ENCODE results near the gene MYL3. TPM values are rescaled to one million over a fixed set of nuclear protein-coding genes. Genes with fewer than 3 reads are reported as not detected.

The MYL3 gene
- total and polyA plus RNA-seq, 4 donors, result 2.2 to 5.8 (median 2.3) TPM

GRCh38 chr3:46860810-46861604 is 2.2 kb downstream of the MYL3 start:
- Histone ChIP-seq H3K27ac (ENCODE audit: low read depth, low read length) (no peak overlapping the region), H3K9me3 (ENCODE audit: control insufficient read depth, insufficient read depth, low read length) (no peaks in the 10 kb centered on the region), H3K4me3 (ENCODE audit: low read depth, low read length) (no peak overlapping the region), H3K36me3 (ENCODE audit: control insufficient read depth, insufficient read depth, low read length) (no peaks in the 10 kb centered on the region), H3K27me3 (ENCODE audit: control insufficient read depth, insufficient read depth, low read length) (peaks cover 3% of the 10 kb centered on the region), H3K4me1 (ENCODE audit: control insufficient read depth, insufficient read depth, low read length) (peaks cover 20% of the 10 kb centered on the region)
- DNase-seq (ENCODE audit: low read depth in 4 of 6, low spot score in 6 of 6), result no peak
- 94% methylated on average over 7 of the region's 10 CpGs for WGBS (ENCODE audit: insufficient coverage)

GRCh38 chr3:46860017-46860809 is 3.0 kb downstream of the MYL3 start:
- DNase-seq (ENCODE audit: low read depth in 4 of 6, low spot score in 6 of 6), result no peak
- Histone ChIP-seq H3K9me3 (ENCODE audit: control insufficient read depth, insufficient read depth, low read length) (no peaks in the 10 kb centered on the region), H3K4me1 (ENCODE audit: control insufficient read depth, insufficient read depth, low read length) (peaks cover 15% of the 10 kb centered on the region), H3K4me3 (ENCODE audit: low read depth, low read length) (no peak overlapping the region), H3K27me3 (ENCODE audit: control insufficient read depth, insufficient read depth, low read length) (peaks cover 3% of the 10 kb centered on the region), H3K36me3 (ENCODE audit: control insufficient read depth, insufficient read depth, low read length) (no peaks in the 10 kb centered on the region), H3K27ac (ENCODE audit: low read depth, low read length) (no peak overlapping the region)
- 86% methylated on average over 19 of the region's 19 CpGs for WGBS (ENCODE audit: insufficient coverage)

GRCh38 chr3:46859001-46859710 is 4.1 kb downstream of the MYL3 start:
- Histone ChIP-seq H3K4me1 (ENCODE audit: control insufficient read depth, insufficient read depth, low read length) (peaks cover 5% of the 10 kb centered on the region), H3K27me3 (ENCODE audit: control insufficient read depth, insufficient read depth, low read length) (peaks cover 3% of the 10 kb centered on the region), H3K4me3 (ENCODE audit: low read depth, low read length) (no peak overlapping the region), H3K36me3 (ENCODE audit: control insufficient read depth, insufficient read depth, low read length) (no peaks in the 10 kb centered on the region), H3K27ac (ENCODE audit: low read depth, low read length) (no peak overlapping the region), H3K9me3 (ENCODE audit: control insufficient read depth, insufficient read depth, low read length) (no peaks in the 10 kb centered on the region)
- WGBS (ENCODE audit: insufficient coverage), result 66% methylated on average over 10 of the region's 11 CpGs
- DNase-seq (ENCODE audit: low read depth in 4 of 6, low spot score in 6 of 6), result no peak

- no peaks in the 10 kb centered on the region for H3K9me3 ChIP-seq (ENCODE audit: control insufficient read depth, insufficient read depth, low read length)
- DNase-seq (ENCODE audit: low read depth in 4 of 6, low spot score in 6 of 6), result no peak
- H3K27ac ChIP-seq (ENCODE audit: low read depth, low read length), result no peak overlapping the region
- WGBS (ENCODE audit: insufficient coverage), result 88% methylated on average over 3 of the region's 6 CpGs
- no peaks in the 10 kb centered on the region for H3K36me3 ChIP-seq (ENCODE audit: control insufficient read depth, insufficient read depth, low read length)
- H3K4me3 ChIP-seq (ENCODE audit: low read depth, low read length), result no peak overlapping the region
- H3K4me1 ChIP-seq (ENCODE audit: control insufficient read depth, insufficient read depth, low read length), result peaks cover 4% of the 10 kb centered on the region
- H3K27me3 ChIP-seq (ENCODE audit: control insufficient read depth, insufficient read depth, low read length), result peaks cover 3% of the 10 kb centered on the region
Measured at GRCh38 chr3:46858456-46858855, 4.8 kb downstream of the MYL3 start.

- H3K36me3 ChIP-seq (ENCODE audit: control insufficient read depth, insufficient read depth, low read length), result no peaks in the 10 kb centered on the region
- 69% methylated on average over 10 of the region's 10 CpGs for WGBS (ENCODE audit: insufficient coverage)
- DNase-seq (ENCODE audit: low read depth in 4 of 6, low spot score in 6 of 6), result no peak
Measured at GRCh38 chr3:46857485-46858341, 5.5 kb downstream of the MYL3 start.

GRCh38 chr3:46856576-46857471 is 6.4 kb downstream of the MYL3 start:
- Histone ChIP-seq H3K27ac (ENCODE audit: low read depth, low read length) (no peak overlapping the region), H3K4me1 (ENCODE audit: control insufficient read depth, insufficient read depth, low read length) (peaks cover 4% of the 10 kb centered on the region), H3K9me3 (ENCODE audit: control insufficient read depth, insufficient read depth, low read length) (no peaks in the 10 kb centered on the region), H3K4me3 (ENCODE audit: low read depth, low read length) (no peak overlapping the region), H3K36me3 (ENCODE audit: control insufficient read depth, insufficient read depth, low read length) (no peaks in the 10 kb centered on the region), H3K27me3 (ENCODE audit: control insufficient read depth, insufficient read depth, low read length) (peaks cover 3% of the 10 kb centered on the region)
- DNase-seq (ENCODE audit: low read depth in 4 of 6, low spot score in 6 of 6), result no peak
- WGBS (ENCODE audit: insufficient coverage), result 84% methylated on average over 15 of the region's 17 CpGs

More at GRCh38 chr3:46857485-46858341, 5.5 kb downstream of the MYL3 start:
- Histone ChIP-seq H3K9me3 (ENCODE audit: control insufficient read depth, insufficient read depth, low read length) (no peaks in the 10 kb centered on the region), H3K27ac (ENCODE audit: low read depth, low read length) (no peak overlapping the region), H3K27me3 (ENCODE audit: control insufficient read depth, insufficient read depth, low read length) (peaks cover 3% of the 10 kb centered on the region), H3K4me1 (ENCODE audit: control insufficient read depth, insufficient read depth, low read length) (peaks cover 4% of the 10 kb centered on the region), H3K4me3 (ENCODE audit: low read depth, low read length) (no peak overlapping the region)

DNA sequence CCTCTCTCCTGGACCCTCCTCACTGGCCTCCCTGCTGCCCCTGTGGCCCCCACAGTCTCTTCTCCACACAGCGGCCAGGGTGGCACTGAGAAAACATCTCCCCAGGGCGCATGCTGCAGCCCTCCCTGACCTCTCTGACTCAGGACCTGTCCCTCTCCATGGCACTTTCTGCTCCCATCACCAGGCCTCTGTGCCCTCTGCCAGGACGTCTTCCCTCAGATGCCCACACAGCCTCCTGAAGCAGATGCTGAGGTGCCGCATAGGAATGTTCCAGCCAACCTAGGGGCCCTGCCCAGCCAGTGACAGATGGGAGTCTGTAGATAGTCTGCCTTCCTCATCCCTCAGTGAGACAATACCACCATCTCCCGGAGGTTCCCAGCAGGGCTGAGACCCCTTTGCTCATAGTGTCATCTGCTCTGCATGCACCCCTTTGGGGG is 8.7 kb downstream of the MYL3 start:
- H3K27me3 ChIP-seq (ENCODE audit: control insufficient read depth, insufficient read depth, low read length), result peaks cover 3% of the 10 kb centered on the region
- 70% methylated on average over 4 of the region's 5 CpGs for WGBS (ENCODE audit: insufficient coverage)
- H3K4me1 ChIP-seq (ENCODE audit: control insufficient read depth, insufficient read depth, low read length), result peaks cover 4% of the 10 kb centered on the region
- H3K9me3 ChIP-seq (ENCODE audit: control insufficient read depth, insufficient read depth, low read length), result no peaks in the 10 kb centered on the region
- H3K4me3 ChIP-seq (ENCODE audit: low read depth, low read length), result no peak overlapping the region
- DNase-seq (ENCODE audit: low read depth in 4 of 6, low spot score in 6 of 6), result no peak
- H3K36me3 ChIP-seq (ENCODE audit: control insufficient read depth, insufficient read depth, low read length), result no peaks in the 10 kb centered on the region
- H3K27ac ChIP-seq (ENCODE audit: low read depth, low read length), result no peak overlapping the region
